Ovary (tissue), 9 donors: ENCODE data around the gene PERCC1. TPM values are rescaled to one million over a fixed set of nuclear protein-coding genes. Genes with fewer than 3 reads are reported as not detected.

Experiments used
- DNase-seq, 5 donors: peaks; one replicate each; pipeline ENCODE4 v3.0.0-alpha.2; 2019 to 2020
- H3K27ac ChIP-seq, 2 donors: fragments of 200-600 bp; one replicate each; pipeline versions ENCODE4 v1.5.1 to v1.8.0; 2019 to 2022
- H3K27me3 ChIP-seq: fragments of 200-600 bp; one replicate; pipeline ENCODE4 v1.8.0; 2022
- H3K36me3 ChIP-seq: fragments of 200-600 bp; sonication (generic); one replicate; pipeline ENCODE4 v1.5.1; 2019
- H3K4me1 ChIP-seq: one replicate; pipeline ENCODE4 v1.8.1; 2013; ENCODE audit warnings: mild to moderate bottlenecking, moderate library complexity; ENCODE audit not compliant: insufficient read depth
- H3K4me3 ChIP-seq: fragments of 200-600 bp; sonication (generic); one replicate; pipeline ENCODE4 v1.5.1; 2017
- H3K9me3 ChIP-seq, 2 donors: fragments of 200-600 bp in 1 of 2; sonication (generic) in 1 of 2; one replicate each; pipeline versions ENCODE4 v1.5.1 to v1.8.1; 2013 to 2019; ENCODE audit warnings: mild to moderate bottlenecking in 1 of 2, moderate library complexity in 1 of 2
- EP300 ChIP-seq: sonication (generic); formaldehyde crosslinking; IDR thresholded peaks from one replicate; pipeline ENCODE4 v1.6.1; 2017; ENCODE audit warnings: antibody characterized with exemption
- POLR2A ChIP-seq: fragments of 450-650 bp; IDR thresholded peaks from one replicate; pipeline ENCODE4 v1.6.1; 2017; ENCODE audit warnings: antibody characterized with exemption, mild to moderate bottlenecking, moderate library complexity
- WGBS, 3 donors: extraction: QIAGEN DNeasy Blood & Tissue Kit in 1 of 3; methylation state at CpG; one replicate each; pipeline versions ENCODE4 v1.1.5 to v1.1.7; 2013 to 2017; 5-methylcytosine and 5-hydroxymethylcytosine counted together
- intact Hi-C, 4 donors: fragments of 100-400 bp; cut with DNase I; formaldehyde crosslinking; loops; one replicate each; pipeline versions ENCODE4 v1.11.0 to v1.15.1; 2022 to 2023
- polyA plus RNA-seq, 2 donors: library from polyadenylated mRNA; stranded (reverse); fragments of 200-250 nt in 1 of 2; fragments of 350-450 nt in 1 of 2; fragmentation: Illumina TruSeq in 1 of 2; extraction: RNeasy Lipid Tissue Mini Kit (QIAGEN cat#74804) in 1 of 2; gene quantifications; one replicate each; pipeline ENCODE4 v1.2.3, GENCODE V29; 2013 to 2014
- total RNA-seq, 7 donors: library from RNA; depleted of rRNA in 2 of 7; stranded (reverse); fragments of >200 nt in 2 of 7; fragmentation: NEBNext Ultra II Directional in 3 of 7; extraction: Animal tissue kit (Norgen Biotek cat#: 25700) in 3 of 7; gene quantifications; one replicate each; pipeline versions ENCODE4 v1.1.0 to v1.2.4, GENCODE V29; 2016 to 2023
- TF ChIP-seq, protein P1 (sequence below), 3 donors: fragments of 450-650 bp in 2 of 3; fragments of 200-600 bp in 1 of 3; IDR thresholded peaks; one replicate each; pipeline versions ENCODE4 v1.5.1 to v1.8.0; 2016 to 2022; ENCODE audit warnings: antibody characterized with exemption in 3 of 3, mild to moderate bottlenecking in 1 of 3
- donor health status: DM: no; HTN: no; CAD: no; lungs with moderate emphysema.
- donor health status: DM: no; HTN: no; CAD: no.
- donor health status: Bipolar disorder and iron deficiency.
- donor health status: DM: yes; HTN: yes; CAD: no.
- donor health status: DM: no; HTN: no; CAD: no.
- donor health status: DM: yes; HTN: yes; CAD: no.

The PERCC1 gene
- total and polyA plus RNA-seq, 9 donors = 0.08 to 0.62 TPM; not detected in 7

DNA sequence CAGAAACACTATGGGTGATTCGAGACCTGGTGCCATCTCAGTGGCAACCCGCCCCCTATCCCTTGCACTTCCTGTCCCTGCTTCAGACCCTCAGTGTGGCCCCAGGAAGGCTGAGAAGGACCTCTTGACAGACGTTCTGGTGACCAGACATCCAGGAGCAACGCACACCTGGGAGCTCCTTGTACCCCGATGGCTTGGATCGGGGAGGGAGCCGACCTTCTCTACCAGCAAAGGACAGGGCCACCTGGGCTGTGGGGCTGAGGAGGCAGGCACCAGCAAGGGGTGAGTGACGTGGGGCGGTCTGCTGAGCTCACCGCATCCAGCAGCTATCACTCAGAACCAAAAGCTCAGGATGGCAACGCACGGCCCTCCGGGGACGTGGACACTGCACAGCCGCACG, 43.5 kb upstream of the PERCC1 start:
- Histone ChIP-seq H3K27ac (no peak overlapping the region), H3K9me3 (no peaks in the 10 kb centered on the region), H3K27me3 (no peaks in the 10 kb centered on the region), H3K4me3 (no peak overlapping the region), H3K4me1 (no peaks in the 10 kb centered on the region), H3K36me3 (no peaks in the 10 kb centered on the region)
- WGBS, 3 donors = 87 to 91% (median 90%) methylated on average over 15 to 16 of the region's 16 CpGs
- TF ChIP-seq, protein P1, sequence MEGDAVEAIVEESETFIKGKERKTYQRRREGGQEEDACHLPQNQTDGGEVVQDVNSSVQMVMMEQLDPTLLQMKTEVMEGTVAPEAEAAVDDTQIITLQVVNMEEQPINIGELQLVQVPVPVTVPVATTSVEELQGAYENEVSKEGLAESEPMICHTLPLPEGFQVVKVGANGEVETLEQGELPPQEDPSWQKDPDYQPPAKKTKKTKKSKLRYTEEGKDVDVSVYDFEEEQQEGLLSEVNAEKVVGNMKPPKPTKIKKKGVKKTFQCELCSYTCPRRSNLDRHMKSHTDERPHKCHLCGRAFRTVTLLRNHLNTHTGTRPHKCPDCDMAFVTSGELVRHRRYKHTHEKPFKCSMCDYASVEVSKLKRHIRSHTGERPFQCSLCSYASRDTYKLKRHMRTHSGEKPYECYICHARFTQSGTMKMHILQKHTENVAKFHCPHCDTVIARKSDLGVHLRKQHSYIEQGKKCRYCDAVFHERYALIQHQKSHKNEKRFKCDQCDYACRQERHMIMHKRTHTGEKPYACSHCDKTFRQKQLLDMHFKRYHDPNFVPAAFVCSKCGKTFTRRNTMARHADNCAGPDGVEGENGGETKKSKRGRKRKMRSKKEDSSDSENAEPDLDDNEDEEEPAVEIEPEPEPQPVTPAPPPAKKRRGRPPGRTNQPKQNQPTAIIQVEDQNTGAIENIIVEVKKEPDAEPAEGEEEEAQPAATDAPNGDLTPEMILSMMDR (IDR thresholded peaks at IDR 0.05) = no peak
- no peak for TF ChIP-seq POLR2A
- TF ChIP-seq EP300 = no peak
- intact Hi-C loops = no loop called here
- no peak for DNase-seq

DNA sequence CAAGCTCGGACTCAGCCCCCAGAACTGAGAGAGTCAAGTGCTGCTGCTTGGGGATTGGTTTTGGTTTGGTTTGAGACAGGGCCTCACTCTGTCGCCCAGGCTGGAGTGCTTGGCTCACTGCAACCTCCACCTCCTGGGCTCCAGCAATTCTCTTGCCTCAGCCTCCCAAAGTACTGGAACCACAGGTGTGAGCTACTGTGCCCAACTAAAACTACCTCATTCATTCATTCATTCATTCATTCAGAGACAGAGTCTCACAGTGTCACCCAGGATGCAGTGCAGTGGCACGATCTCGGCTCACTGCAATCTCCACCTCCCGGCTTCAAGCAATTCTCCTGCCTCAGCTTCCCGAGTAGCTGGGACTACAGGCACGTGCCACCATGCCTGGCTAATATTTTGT, 41.1 kb upstream of the PERCC1 start:
- Histone ChIP-seq H3K27ac (no peak overlapping the region), H3K4me3 (no peak overlapping the region), H3K27me3 (no peaks in the 10 kb centered on the region), H3K4me1 (no peaks in the 10 kb centered on the region), H3K36me3 (no peaks in the 10 kb centered on the region), H3K9me3 (no peaks in the 10 kb centered on the region)
- WGBS, 3 donors = 90 to 94% (median 91%) methylated on average over 7 of the region's 7 CpGs
- TF ChIP-seq POLR2A (no peak), EP300 (no peak)
- TF ChIP-seq, protein P1 (IDR thresholded peaks at IDR 0.05) = no peak
- intact Hi-C loops = no loop called here
- DNase-seq = no peak

DNA sequence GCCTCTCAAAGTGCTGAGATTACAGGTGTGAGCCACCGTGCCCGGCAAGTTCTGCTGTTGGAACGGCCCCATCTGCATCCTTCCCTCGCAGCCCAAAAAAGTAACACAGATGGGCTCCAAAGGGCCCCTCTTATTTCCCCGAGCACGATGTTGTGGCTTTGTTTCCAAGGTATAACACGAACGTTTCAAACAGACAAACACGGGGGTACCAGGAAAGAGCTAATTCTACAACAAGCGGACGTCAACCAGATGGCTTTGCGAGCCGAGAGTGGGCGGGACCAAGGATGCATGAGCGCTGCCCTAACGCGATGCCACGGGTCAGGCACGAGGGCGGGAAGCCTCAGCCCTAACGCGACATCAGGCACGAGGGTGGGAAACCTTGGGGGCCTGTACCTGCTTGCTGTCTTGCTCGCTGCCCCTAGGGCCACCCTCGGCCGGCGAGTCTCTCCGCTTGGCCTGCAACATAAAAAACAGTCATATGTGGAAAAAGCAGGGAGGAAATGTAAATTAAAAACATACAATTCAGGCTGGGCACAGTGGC, 40.6 kb upstream of the PERCC1 start:
- DNase-seq = no peak
- Histone ChIP-seq H3K27ac (no peak overlapping the region), H3K36me3 (no peaks in the 10 kb centered on the region), H3K4me1 (no peaks in the 10 kb centered on the region), H3K9me3 (no peaks in the 10 kb centered on the region), H3K27me3 (no peaks in the 10 kb centered on the region), H3K4me3 (no peak overlapping the region)
- intact Hi-C loops = no loop called here
- 81 to 86% (median 84%) methylated on average over 28 of the region's 28 CpGs for WGBS, 3 donors
- TF ChIP-seq, protein P1 (IDR thresholded peaks at IDR 0.05) = no peak
- TF ChIP-seq EP300 (no peak), POLR2A (no peak)

DNA sequence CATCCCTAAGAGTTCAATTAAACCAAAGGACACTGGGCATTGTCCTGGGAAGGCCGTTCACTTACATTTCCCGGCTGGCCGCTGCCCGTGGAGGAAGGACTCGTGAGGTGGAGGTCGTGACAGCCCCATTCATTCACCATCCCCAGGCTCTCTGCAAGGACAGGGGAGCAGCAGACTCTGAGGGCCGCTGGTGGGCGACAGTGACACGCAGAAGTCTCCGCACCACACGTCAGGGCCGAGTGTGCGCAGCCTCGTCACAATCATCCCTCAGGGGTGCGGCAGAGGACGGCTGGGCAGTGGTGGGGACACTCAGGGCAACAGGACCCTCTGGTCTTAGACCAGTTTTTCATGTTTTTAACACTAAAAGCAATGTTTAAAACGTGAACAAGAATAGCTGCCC, 38.1 kb upstream of the PERCC1 start:
- intact Hi-C loops = no loop called here
- 90 to 92% (median 90%) methylated on average over 17 of the region's 17 CpGs for WGBS, 3 donors
- H3K36me3 ChIP-seq = no peaks in the 10 kb centered on the region

More for the DNA sequence above, 38.1 kb upstream of the PERCC1 start:
- Histone ChIP-seq H3K9me3 (no peaks in the 10 kb centered on the region), H3K27ac (no peak overlapping the region), H3K4me3 (no peak overlapping the region), H3K4me1 (no peaks in the 10 kb centered on the region), H3K27me3 (no peaks in the 10 kb centered on the region)
- DNase-seq = no peak
- TF ChIP-seq, protein P1 (IDR thresholded peaks at IDR 0.05) = no peak
- no peak for TF ChIP-seq POLR2A
- TF ChIP-seq EP300 = no peak
